Glutamatergic neuron (in vitro differentiated cells): Measurements from ENCODE around the gene APC. TPM values are rescaled to one million over a fixed set of nuclear protein-coding genes. Genes with fewer than 3 reads are reported as not detected.

Source experiments
- DNase-seq: peaks from one replicate; pipeline ENCODE4 v3.0.0; 2022
- H3K27ac Mint-ChIP-seq: one replicate; pipeline ENCODE4 v1.8.0; 2020; ENCODE audit warnings: mild to moderate bottlenecking, mixed read lengths, inconsistent platforms; ENCODE audit not compliant: unreplicated experiment
- H3K27me3 Mint-ChIP-seq: one replicate; pipeline ENCODE4 v1.8.0; 2020; ENCODE audit warnings: mild to moderate bottlenecking, moderate library complexity, mixed read lengths, inconsistent platforms; ENCODE audit not compliant: unreplicated experiment
- H3K36me3 Mint-ChIP-seq: one replicate; pipeline ENCODE4 v1.8.0; 2020; ENCODE audit warnings: mild to moderate bottlenecking, mixed read lengths, inconsistent platforms; ENCODE audit not compliant: unreplicated experiment
- H3K4me1 Mint-ChIP-seq: one replicate; pipeline ENCODE4 v1.8.0; 2020; ENCODE audit warnings: mild to moderate bottlenecking, low read depth, mixed read lengths, inconsistent platforms; ENCODE audit not compliant: unreplicated experiment
- H3K4me3 Mint-ChIP-seq: one replicate; pipeline ENCODE4 v1.8.0; 2020; ENCODE audit warnings: mild to moderate bottlenecking, mixed read lengths, inconsistent platforms; ENCODE audit not compliant: unreplicated experiment
- H3K9me3 Mint-ChIP-seq: one replicate; pipeline ENCODE4 v1.8.0; 2020; ENCODE audit warnings: mild to moderate bottlenecking, moderate library complexity, mixed read lengths, inconsistent platforms; ENCODE audit not compliant: unreplicated experiment
- total RNA-seq: library from RNA; stranded (reverse); fragmentation: NEBNext Ultra II Directional; extraction: Animal tissue kit (Norgen Biotek cat#: 25700); gene quantifications from one replicate; pipeline ENCODE4 v1.2.1, GENCODE V29; 2021; ENCODE audit not compliant: unreplicated experiment
- TF ChIP-seq, protein P1 (sequence below): fragments of 200-600 bp; sonication (generic); IDR thresholded peaks from one replicate; pipeline ENCODE4 v1.5.0; 2021; ENCODE audit not compliant: partially characterized antibody, unreplicated experiment

The APC gene
- total RNA-seq, 1 donor from 2014 or later: 136 TPM

DNA sequence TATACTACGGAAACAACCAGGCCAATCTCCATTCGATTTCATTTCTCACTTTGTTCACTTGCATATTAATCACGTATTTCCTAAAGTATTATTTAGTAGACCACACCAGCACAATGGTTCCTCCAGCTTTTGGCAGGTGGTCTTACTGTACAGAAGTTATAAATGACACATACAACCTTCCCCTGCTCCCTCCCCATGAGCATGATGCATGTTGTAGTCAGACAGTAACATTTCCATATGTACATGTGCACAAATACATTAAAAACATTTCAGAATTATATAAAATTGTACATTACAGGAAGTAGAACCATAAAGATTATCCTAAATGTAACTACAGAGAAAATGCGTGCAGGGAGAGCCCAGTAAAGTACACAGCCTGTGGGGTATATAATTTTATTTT, 140.4 kb downstream of the APC start:
- no peaks in the 10 kb centered on the region for H3K27me3 Mint-ChIP-seq
- H3K9me3 Mint-ChIP-seq: no peaks in the 10 kb centered on the region
- H3K4me1 Mint-ChIP-seq: no peaks in the 10 kb centered on the region
- DNase-seq: no peak
- TF ChIP-seq, protein P1, sequence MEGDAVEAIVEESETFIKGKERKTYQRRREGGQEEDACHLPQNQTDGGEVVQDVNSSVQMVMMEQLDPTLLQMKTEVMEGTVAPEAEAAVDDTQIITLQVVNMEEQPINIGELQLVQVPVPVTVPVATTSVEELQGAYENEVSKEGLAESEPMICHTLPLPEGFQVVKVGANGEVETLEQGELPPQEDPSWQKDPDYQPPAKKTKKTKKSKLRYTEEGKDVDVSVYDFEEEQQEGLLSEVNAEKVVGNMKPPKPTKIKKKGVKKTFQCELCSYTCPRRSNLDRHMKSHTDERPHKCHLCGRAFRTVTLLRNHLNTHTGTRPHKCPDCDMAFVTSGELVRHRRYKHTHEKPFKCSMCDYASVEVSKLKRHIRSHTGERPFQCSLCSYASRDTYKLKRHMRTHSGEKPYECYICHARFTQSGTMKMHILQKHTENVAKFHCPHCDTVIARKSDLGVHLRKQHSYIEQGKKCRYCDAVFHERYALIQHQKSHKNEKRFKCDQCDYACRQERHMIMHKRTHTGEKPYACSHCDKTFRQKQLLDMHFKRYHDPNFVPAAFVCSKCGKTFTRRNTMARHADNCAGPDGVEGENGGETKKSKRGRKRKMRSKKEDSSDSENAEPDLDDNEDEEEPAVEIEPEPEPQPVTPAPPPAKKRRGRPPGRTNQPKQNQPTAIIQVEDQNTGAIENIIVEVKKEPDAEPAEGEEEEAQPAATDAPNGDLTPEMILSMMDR: no peak
- no peaks in the 10 kb centered on the region for H3K36me3 Mint-ChIP-seq
- no peak overlapping the region for H3K27ac Mint-ChIP-seq
- no peak overlapping the region for H3K4me3 Mint-ChIP-seq

DNA sequence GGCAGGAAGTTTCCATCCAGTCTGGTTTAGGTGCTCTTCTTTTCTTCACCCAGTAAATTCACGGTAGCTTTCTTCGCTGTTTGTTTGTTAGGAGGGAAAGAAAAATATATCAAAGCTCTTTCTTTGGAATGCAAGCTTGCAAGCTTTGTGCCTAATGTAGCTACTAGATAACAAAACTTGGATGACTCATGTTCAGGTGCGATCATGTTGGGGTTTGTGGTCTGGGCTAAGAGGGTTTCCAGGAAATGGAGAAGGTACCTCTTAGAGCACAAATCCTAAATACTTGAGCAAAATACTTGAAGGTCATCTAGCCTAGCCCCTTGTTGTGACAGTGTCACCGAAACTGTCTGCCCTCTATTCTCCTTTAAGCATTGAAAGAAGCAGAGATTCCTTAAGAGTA, 141.1 kb downstream of the APC start:
- Mint-ChIP-seq H3K27me3 (no peaks in the 10 kb centered on the region), H3K27ac (no peak overlapping the region), H3K4me1 (no peaks in the 10 kb centered on the region), H3K36me3 (no peaks in the 10 kb centered on the region), H3K9me3 (no peaks in the 10 kb centered on the region), H3K4me3 (no peak overlapping the region)
- TF ChIP-seq, protein P1: no peak
- no peak for DNase-seq

GRCh38 chr5:112880219-112880964, 142.7 kb downstream of the APC start:
- Mint-ChIP-seq H3K27ac (no peak overlapping the region), H3K9me3 (no peaks in the 10 kb centered on the region), H3K36me3 (no peaks in the 10 kb centered on the region), H3K4me3 (no peak overlapping the region), H3K27me3 (no peaks in the 10 kb centered on the region), H3K4me1 (no peaks in the 10 kb centered on the region)
- TF ChIP-seq, protein P1: no peak
- no peak for DNase-seq

DNA sequence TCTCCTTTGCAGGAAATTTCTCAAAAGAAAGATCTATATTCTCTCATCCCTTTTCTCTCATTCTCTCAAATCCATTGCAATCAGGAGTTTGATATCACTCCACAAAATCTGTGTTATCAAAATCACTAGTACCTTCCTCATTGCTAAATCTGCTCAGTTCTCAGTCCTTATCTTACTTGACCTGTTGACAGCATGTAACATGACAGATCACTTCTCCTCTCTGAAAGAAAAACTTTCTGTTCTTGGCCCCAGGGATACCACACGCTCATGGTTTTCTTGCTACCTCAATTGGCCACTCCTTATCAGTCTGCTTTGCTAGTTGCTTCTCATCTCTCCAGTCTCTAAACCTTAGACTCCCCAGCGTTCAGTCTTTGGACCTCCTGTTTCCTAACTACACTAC, 145.5 kb downstream of the APC start:
- Mint-ChIP-seq H3K4me1 (no peaks in the 10 kb centered on the region), H3K27ac (no peak overlapping the region)
- TF ChIP-seq, protein P1: no peak

GRCh38 chr5:112885001-112885400, 147.3 kb downstream of the APC start:
- no peak for DNase-seq
- no peak overlapping the region for H3K27ac Mint-ChIP-seq
- no peaks in the 10 kb centered on the region for H3K4me1 Mint-ChIP-seq
- H3K4me3 Mint-ChIP-seq: no peak overlapping the region
- H3K9me3 Mint-ChIP-seq: no peaks in the 10 kb centered on the region
- TF ChIP-seq, protein P1: no peak
- no peaks in the 10 kb centered on the region for H3K27me3 Mint-ChIP-seq
- no peaks in the 10 kb centered on the region for H3K36me3 Mint-ChIP-seq

More for the DNA sequence above, 145.5 kb downstream of the APC start:
- H3K27me3 Mint-ChIP-seq: no peaks in the 10 kb centered on the region
- H3K36me3 Mint-ChIP-seq: no peaks in the 10 kb centered on the region
- DNase-seq: no peak
- H3K4me3 Mint-ChIP-seq: no peak overlapping the region
- no peaks in the 10 kb centered on the region for H3K9me3 Mint-ChIP-seq
